Activated CD4-positive, alpha-beta T cell treated with anti-CD3 and anti-CD28 coated beads, Interleukin-2, amount 10 ng/mL, durations not matched to agents 24 days and 14 days (primary cell): Measurements from ENCODE around the gene ANO7. TPM values are rescaled to one million over a fixed set of nuclear protein-coding genes. Genes with fewer than 3 reads are reported as not detected.

ENCODE experiments used
- DNase-seq: peaks from one replicate; pipeline ENCODE4 v3.0.0; 2022
- H3K27ac Mint-ChIP-seq: one replicate; pipeline ENCODE4 v1.8.0; 2022; ENCODE audit warnings: mild to moderate bottlenecking, mixed read lengths
- H3K27me3 Mint-ChIP-seq: one replicate; pipeline ENCODE4 v1.8.0; 2022; ENCODE audit warnings: mixed read lengths
- H3K36me3 Mint-ChIP-seq: one replicate; pipeline ENCODE4 v1.8.0; 2022; ENCODE audit warnings: low read depth, mild to moderate bottlenecking, mixed read lengths
- H3K4me1 Mint-ChIP-seq: one replicate; pipeline ENCODE4 v1.8.0; 2021; ENCODE audit warnings: mixed read lengths
- H3K4me3 Mint-ChIP-seq: one replicate; pipeline ENCODE4 v1.8.0; 2022; ENCODE audit warnings: mild to moderate bottlenecking, moderate library complexity, mixed read lengths
- H3K9me3 Mint-ChIP-seq: one replicate; pipeline ENCODE4 v1.8.0; 2021; ENCODE audit warnings: mixed read lengths
- intact Hi-C: fragments of 100-400 bp; cut with micrococcal nuclease; formaldehyde crosslinking; loops from one replicate; pipeline ENCODE4 v1.15.1; 2023
- total RNA-seq: library from RNA; stranded (reverse); gene quantifications from 2 replicates; pipeline ENCODE4 v1.2.3, GENCODE V29; 2022

Gene ANO7
- total RNA-seq, 1 donor from 2014 or later, result 2.8 TPM

DNA sequence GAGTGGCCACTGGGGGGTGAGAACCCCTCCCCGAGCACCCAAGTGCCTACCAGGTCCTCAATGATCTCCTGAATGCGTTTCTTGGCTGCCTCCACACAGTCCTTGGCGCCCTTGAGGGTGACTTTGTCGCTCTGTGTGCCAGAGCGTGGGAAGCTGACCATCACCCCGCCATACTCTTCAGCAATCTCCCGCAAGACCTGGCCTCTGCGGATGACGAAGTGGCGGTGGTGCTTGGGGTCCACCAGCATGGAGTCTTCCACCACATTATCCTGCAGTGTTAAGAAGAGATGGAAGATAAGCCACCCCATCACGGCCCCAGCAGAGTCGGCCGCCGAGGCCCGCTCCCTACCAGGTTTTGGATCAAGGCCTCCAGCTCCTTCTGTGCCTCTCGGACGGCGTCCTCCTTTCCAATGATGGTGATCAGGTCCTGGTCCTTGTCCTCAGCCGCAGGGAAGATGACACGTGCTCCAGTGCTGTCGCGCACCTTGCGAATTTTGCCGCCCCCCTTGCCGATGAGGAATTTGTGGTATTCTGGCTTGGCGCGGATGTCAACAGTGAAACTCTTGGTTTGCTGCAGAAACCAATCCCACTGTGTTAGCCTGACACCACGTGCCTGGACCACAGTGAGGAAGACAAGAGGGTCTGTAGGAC, 51.2 kb downstream of the ANO7 start:
- Mint-ChIP-seq H3K4me3 (no peak overlapping the region), H3K4me1 (no peaks in the 10 kb centered on the region), H3K36me3 (peaks cover 85% of the 10 kb centered on the region), H3K27ac (no peak overlapping the region), H3K9me3 (no peaks in the 10 kb centered on the region), H3K27me3 (no peaks in the 10 kb centered on the region)
- no peak for DNase-seq
- intact Hi-C loops, result no loop called here

DNA sequence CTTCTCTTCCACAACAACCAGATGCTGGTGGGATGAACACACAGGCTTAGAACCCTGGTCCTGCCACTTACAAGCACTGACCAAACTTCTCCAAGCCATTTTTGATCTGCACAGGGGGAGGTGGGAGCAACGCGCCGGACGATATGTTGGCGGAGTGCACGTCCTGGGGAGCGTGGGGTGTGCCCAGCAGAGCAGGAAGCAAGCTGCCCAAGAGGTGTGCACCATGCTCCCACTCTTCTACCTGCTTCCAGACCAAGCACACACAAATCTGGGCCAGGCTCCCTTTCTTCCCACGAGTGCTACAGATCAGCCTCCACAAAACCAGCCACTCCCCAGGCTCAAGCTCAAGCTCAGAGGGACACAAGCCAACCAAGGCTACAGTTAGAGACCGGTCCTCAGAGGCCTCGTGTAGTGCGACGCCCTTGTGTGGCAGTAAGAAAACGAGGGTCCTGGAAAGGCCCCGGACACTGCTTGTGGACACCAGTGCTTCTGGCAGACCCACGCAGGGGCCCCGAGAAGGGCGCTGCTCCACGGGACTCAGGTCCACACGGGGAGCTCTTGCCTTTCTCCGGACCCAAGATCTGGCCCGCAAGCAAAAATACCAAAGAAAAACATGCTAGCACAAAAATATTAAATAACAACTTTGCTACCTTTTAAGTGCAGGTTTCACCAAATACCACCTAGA, 52.0 kb downstream of the ANO7 start:
- H3K4me3 Mint-ChIP-seq, result no peak overlapping the region
- no peaks in the 10 kb centered on the region for H3K9me3 Mint-ChIP-seq
- intact Hi-C loops, result no loop called here
- no peak for DNase-seq
- no peaks in the 10 kb centered on the region for H3K27me3 Mint-ChIP-seq
- H3K4me1 Mint-ChIP-seq, result no peaks in the 10 kb centered on the region
- peaks cover 82% of the 10 kb centered on the region for H3K36me3 Mint-ChIP-seq
- H3K27ac Mint-ChIP-seq, result no peak overlapping the region

DNA sequence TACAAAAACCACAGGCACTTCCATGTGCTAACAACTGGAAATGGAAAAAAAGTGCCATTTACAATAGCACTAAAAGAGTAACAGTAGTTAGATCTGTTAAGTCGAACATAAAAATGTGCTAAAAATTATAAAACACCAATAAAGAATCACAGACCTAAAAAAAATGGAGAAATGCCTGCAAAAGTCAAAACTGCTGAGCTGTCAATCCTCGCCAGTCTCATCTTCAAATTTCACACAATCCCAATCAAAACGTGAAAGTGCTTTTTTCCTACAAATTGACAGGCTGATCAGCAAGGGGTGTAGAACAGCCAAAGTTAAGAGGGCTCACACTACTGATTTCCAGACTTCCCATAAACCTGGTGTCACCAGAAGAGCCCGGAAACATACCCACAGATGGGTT, 53.2 kb downstream of the ANO7 start:
- Mint-ChIP-seq H3K4me1 (no peaks in the 10 kb centered on the region), H3K9me3 (no peaks in the 10 kb centered on the region), H3K4me3 (no peak overlapping the region), H3K36me3 (peaks cover 83% of the 10 kb centered on the region), H3K27ac (no peak overlapping the region), H3K27me3 (no peaks in the 10 kb centered on the region)
- intact Hi-C loops, result no loop called here
- DNase-seq, result no peak

DNA sequence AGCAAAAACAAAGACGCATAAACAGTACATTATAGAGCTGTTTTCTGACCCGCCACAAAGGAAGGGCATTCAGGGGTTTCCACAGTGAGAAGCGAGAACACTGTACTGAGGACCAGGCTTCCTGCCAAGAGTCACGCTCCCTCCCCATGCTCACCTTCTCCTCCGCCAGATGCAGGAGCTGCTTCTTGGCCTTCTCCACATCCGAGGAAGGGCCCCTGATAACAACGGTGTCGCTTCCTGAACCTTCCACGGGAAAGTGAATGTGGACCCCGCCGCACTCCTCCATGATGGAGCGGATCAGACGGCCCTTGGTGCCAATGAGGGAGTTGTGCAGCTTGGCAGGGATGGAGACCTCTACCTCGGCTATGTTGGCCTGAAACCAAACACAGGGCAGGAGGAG, 53.8 kb downstream of the ANO7 start:
- peaks cover 83% of the 10 kb centered on the region for H3K36me3 Mint-ChIP-seq
- H3K27ac Mint-ChIP-seq, result no peak overlapping the region
- no peaks in the 10 kb centered on the region for H3K27me3 Mint-ChIP-seq
- H3K9me3 Mint-ChIP-seq, result no peaks in the 10 kb centered on the region
- H3K4me1 Mint-ChIP-seq, result no peaks in the 10 kb centered on the region
- intact Hi-C loops, result no loop called here
- no peak overlapping the region for H3K4me3 Mint-ChIP-seq
- DNase-seq, result no peak

DNA sequence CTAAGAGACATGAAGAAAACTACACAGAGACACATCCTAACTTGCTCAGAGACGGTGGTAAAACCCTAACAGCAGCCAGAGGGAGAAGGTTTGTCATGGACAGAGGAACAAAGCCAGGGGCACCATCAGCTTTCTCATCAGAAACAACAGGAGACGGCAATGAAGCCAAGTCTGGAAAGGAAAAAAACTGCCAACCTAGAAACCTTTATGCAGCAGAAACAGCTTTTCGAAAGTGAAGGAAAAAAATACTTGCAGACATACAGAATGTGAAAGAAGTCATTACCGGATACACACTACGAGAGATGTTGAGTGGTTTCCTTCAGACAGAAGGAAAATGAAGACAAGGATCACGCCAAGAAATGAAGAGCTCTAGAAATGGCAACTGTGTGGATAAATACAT, 55.9 kb downstream of the ANO7 start:
- peaks cover 84% of the 10 kb centered on the region for H3K36me3 Mint-ChIP-seq
- no peak overlapping the region for H3K4me3 Mint-ChIP-seq
- H3K27ac Mint-ChIP-seq, result no peak overlapping the region
- no peaks in the 10 kb centered on the region for H3K27me3 Mint-ChIP-seq
- DNase-seq, result no peak
- H3K4me1 Mint-ChIP-seq, result no peaks in the 10 kb centered on the region
- H3K9me3 Mint-ChIP-seq, result no peaks in the 10 kb centered on the region
- intact Hi-C loops, result no loop called here

DNA sequence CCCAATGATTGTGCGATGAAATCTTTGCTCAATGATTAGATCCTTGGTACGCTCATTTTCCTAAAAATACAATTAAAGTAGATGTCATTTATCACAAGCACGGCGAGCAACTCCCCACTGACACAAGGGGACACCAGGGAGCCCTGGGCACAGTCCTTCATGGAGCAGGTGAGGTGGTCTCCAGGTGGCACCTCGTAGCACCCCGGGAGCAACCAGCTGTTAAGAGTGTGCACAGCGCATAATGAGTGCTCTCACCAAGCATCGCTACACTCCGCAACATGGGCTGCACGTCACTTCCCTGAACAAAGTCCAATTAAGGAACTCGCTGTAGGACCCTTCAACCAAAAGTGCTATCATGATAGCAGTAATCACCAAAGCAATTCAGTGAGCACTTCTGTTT, 59.8 kb downstream of the ANO7 start:
- DNase-seq, result no peak
- H3K27me3 Mint-ChIP-seq, result no peaks in the 10 kb centered on the region
- H3K4me3 Mint-ChIP-seq, result no peak overlapping the region
- no peaks in the 10 kb centered on the region for H3K9me3 Mint-ChIP-seq
- H3K36me3 Mint-ChIP-seq, result peaks cover 84% of the 10 kb centered on the region
- H3K4me1 Mint-ChIP-seq, result no peaks in the 10 kb centered on the region
- intact Hi-C loops, result no loop called here
- no peak overlapping the region for H3K27ac Mint-ChIP-seq

DNA sequence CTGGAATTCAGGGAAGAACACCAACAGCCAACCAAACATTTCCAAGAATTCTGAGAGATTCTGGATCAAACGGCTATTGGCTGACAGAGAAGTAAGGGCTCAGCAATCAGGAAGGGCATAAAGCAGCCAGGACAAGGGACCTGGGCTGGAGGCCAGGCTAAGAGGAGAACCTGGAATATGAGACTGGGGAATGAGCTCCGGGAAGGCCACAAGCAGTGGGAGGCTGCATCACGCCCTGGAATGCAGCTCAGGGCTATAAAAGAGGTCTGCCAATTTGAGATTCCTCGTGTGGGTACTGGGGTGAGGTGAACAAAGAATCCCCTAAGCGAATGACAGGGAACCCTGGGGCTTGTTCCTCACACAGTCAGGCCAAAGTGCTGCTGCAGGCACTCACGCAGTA, 60.4 kb downstream of the ANO7 start:
- DNase-seq, result no peak
- Mint-ChIP-seq H3K27me3 (no peaks in the 10 kb centered on the region), H3K4me1 (no peaks in the 10 kb centered on the region), H3K4me3 (no peak overlapping the region), H3K36me3 (peaks cover 83% of the 10 kb centered on the region), H3K9me3 (no peaks in the 10 kb centered on the region), H3K27ac (no peak overlapping the region)
- intact Hi-C loops, result no loop called here

DNA sequence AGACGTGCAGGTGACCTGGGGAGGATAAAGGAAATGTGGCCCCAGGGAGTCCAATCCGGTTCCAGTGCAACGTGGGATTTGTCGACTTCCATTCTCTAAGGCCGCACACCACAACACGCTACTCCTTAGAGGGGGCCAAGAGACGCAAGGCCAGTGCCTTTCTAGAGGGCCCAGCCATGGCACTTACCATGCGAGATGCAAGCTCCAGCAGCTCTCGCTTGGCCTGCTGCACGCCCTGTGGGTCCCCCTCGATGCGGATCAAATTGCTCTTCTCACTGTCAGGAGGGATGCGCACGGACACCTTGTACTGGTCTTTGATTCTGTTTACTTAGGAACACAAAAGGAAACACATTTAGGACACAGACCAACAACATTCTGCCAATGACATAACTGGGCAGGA, 61.2 kb downstream of the ANO7 start:
- Mint-ChIP-seq H3K27ac (no peak overlapping the region), H3K4me3 (no peak overlapping the region), H3K27me3 (no peaks in the 10 kb centered on the region), H3K36me3 (peaks cover 79% of the 10 kb centered on the region), H3K9me3 (no peaks in the 10 kb centered on the region), H3K4me1 (no peaks in the 10 kb centered on the region)
- DNase-seq, result no peak
- intact Hi-C loops, result no loop called here

DNA sequence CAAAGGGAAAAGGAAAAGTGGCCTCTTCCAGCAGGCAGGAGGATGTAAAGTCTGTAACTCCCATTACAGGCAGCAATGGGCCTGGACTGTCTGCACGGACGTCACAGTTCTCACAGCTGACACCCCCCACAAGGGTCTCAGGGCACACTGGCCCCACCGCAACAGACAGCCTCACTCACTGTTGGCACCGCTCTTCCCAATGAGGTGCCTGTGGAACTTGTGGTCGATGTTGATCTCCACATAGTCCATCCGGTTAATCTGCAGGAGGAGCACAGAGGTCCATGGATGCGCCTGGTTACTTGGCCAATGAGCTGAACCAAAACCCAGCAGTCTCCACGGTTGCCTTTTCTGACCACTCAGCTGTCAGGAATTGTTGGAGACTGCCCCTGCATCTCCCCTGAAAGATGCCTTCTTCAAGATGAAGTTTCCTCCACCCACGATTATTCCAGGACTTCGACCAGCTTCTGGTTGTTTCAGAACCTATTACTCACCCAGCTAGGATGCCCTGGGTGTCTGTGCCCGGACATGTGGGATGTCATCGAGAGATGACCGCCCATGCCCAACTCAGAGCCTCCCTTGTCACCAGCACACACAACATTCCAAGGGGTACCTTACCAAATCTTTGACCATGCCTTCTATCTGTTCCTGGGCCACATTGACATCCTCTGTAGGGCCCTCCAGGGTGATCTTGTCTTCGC, 64.5 kb downstream of the ANO7 start:
- H3K4me3 Mint-ChIP-seq, result no peak overlapping the region
- H3K27ac Mint-ChIP-seq, result no peak overlapping the region
- no peaks in the 10 kb centered on the region for H3K4me1 Mint-ChIP-seq
- peaks cover 76% of the 10 kb centered on the region for H3K36me3 Mint-ChIP-seq
- DNase-seq, result no peak
- H3K9me3 Mint-ChIP-seq, result no peaks in the 10 kb centered on the region
- intact Hi-C loops, result no loop called here
- no peaks in the 10 kb centered on the region for H3K27me3 Mint-ChIP-seq

DNA sequence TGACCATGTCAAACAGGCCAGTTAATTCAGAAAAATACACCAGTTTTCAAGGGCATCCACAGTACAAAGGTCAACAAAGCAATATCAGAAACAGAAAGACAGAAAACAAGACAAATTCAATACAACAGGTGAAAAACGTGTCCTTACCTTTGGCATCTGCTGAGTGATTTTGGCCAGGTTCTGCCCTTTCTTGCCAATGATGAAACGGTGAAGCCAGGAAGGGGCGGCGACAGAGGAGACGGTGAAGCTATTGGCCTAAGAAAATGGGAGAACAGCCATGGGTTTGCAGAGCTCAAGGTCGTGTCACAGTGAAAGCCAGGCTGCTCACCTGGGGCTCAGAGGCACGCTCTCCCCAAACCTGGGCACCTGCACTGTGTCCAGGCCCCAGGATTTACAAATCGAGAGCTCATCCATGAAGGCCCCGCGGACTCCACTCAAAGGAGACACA, 66.5 kb downstream of the ANO7 start:
- Mint-ChIP-seq H3K9me3 (no peaks in the 10 kb centered on the region), H3K36me3 (peaks cover 64% of the 10 kb centered on the region), H3K27me3 (no peaks in the 10 kb centered on the region), H3K4me3 (no peak overlapping the region), H3K4me1 (peaks cover 4% of the 10 kb centered on the region), H3K27ac (no peak overlapping the region)
- intact Hi-C loops, result no loop called here
- no peak for DNase-seq

DNA sequence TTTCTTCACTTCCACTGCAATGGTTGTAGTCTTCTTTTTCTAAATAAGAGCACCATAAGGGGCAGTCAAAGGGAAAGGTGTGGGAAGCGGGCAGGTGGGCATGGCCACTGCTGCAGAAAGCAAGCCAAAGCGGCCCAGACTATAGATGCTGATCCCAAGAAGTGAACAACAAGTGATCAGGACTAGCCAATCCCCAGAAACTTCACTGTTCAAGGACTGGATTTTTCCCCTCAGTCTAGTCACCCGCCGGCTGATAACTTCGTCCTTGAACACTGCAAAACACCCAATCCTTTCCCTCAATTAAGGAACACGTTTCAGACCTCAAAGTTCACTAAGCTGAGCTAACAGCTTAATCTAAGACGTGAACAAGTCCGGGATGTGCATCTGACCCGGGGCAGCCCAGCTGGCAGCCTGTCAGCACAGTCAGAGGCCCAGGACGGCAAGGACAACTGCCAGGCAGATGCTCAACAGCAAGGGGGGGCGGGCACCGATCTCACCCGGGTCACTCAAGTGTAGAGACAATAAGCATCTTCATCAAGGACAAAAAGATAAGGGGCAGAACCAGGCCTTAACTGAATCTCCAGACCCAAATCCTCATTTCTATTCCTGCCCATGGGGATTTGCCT, 67.2 kb downstream of the ANO7 start:
- Mint-ChIP-seq H3K27ac (no peak overlapping the region), H3K36me3 (peaks cover 64% of the 10 kb centered on the region), H3K4me1 (peaks cover 4% of the 10 kb centered on the region), H3K9me3 (no peaks in the 10 kb centered on the region), H3K27me3 (no peaks in the 10 kb centered on the region), H3K4me3 (no peak overlapping the region)
- no peak for DNase-seq
- intact Hi-C loops, result no loop called here

DNA sequence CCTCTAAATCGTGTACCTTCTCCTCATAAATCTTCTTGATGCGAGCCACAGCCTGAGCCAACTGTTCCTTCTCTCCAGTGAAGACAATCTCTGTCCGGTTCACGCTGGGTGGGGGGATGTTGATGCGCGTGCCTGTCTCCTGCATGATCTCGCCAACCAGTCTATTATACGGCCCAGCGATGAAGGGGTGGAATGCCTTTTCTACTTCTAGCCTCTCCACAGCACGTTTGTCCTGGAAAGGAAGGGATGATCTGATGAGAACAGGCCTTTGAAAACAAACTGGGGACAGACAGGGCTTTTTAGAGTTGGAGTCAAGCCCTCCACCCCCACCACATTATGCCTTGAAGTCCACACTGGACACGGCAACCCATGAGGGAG, 67.7 kb downstream of the ANO7 start:
- H3K36me3 Mint-ChIP-seq, result peaks cover 66% of the 10 kb centered on the region
- intact Hi-C loops, result no loop called here
- H3K27me3 Mint-ChIP-seq, result no peaks in the 10 kb centered on the region
- DNase-seq, result no peak
- no peak overlapping the region for H3K27ac Mint-ChIP-seq
- H3K9me3 Mint-ChIP-seq, result no peaks in the 10 kb centered on the region
- no peak overlapping the region for H3K4me3 Mint-ChIP-seq
- H3K4me1 Mint-ChIP-seq, result peaks cover 4% of the 10 kb centered on the region

DNA sequence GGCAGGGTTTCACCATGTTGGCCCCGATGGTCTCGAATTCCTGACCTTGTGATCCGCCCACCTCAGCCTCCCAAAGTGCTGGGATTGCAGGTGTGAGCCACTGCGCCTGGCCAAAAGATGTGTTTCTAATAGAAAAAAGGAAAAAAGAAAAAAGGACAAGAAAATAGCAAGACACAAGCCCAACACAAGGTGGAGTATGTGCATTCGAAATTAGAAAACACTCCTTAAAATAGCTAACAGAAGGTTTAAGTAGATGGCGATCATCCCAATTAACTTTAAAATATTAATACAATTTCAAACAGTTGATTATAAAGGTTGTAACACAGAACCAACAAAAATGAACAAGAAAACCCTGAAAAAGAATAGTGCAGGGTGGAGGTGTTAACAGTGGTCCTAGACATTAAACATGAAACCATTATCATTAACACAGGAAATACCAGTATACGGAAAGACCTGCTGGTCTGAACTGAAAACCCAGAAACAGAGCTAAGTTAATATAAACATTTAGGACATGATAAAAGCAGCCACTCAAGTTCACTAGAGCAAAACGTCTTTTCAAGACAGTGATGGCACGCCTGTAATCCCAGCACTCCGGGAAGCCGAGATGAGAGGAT, 69.0 kb downstream of the ANO7 start:
- no peaks in the 10 kb centered on the region for H3K27me3 Mint-ChIP-seq
- H3K4me1 Mint-ChIP-seq, result peaks cover 4% of the 10 kb centered on the region
- H3K9me3 Mint-ChIP-seq, result no peaks in the 10 kb centered on the region
- no peak for DNase-seq
- peaks cover 61% of the 10 kb centered on the region for H3K36me3 Mint-ChIP-seq
- H3K4me3 Mint-ChIP-seq, result no peak overlapping the region
- intact Hi-C loops, result no loop called here
- no peak overlapping the region for H3K27ac Mint-ChIP-seq
